NCI-H2196 treated with DMSO at 0.1 percent for 48 hours (cell line): ENCODE results near the gene ASIC1.

ENCODE experiments used
- DNase-seq: peaks from one replicate; lab custom pipeline; 2025; ENCODE audit not compliant: unreplicated experiment; lab: John Stamatoyannopoulos, UW

The ASIC1 gene

GRCh38 chr12:50060120-50060468 is 2.7 kb downstream of the ASIC1 start:
- DNase-seq, result no peak

GRCh38 chr12:50061171-50061570 is 3.8 kb downstream of the ASIC1 start:
- no peak for DNase-seq

- no peak for DNase-seq
Measured at GRCh38 chr12:50061946-50062686, 4.7 kb downstream of the ASIC1 start.

GRCh38 chr12:50062728-50063460 is 5.5 kb downstream of the ASIC1 start:
- DNase-seq, result peak; percentile 4

GRCh38 chr12:50065726-50066310 is 8.4 kb downstream of the ASIC1 start:
- DNase-seq, result no peak

- DNase-seq, result peak; percentile 16
Measured at GRCh38 chr12:50066402-50066801, 9.0 kb downstream of the ASIC1 start.

- no peak for DNase-seq
Measured at GRCh38 chr12:50069069-50069468, 11.7 kb downstream of the ASIC1 start.

GRCh38 chr12:50069539-50069938 is 12.1 kb downstream of the ASIC1 start:
- no peak for DNase-seq

- peak; percentile 45 for DNase-seq
Measured at GRCh38 chr12:50070314-50071060, 13.1 kb downstream of the ASIC1 start.

- no peak for DNase-seq
Measured at GRCh38 chr12:50072198-50072907, 15.0 kb downstream of the ASIC1 start.

GRCh38 chr12:50073206-50073605 is 15.8 kb downstream of the ASIC1 start:
- no peak for DNase-seq

GRCh38 chr12:50073712-50074111 is 16.3 kb downstream of the ASIC1 start:
- DNase-seq, result no peak

- DNase-seq, result peak; percentile 78
Measured at GRCh38 chr12:50074936-50075807, 17.8 kb downstream of the ASIC1 start.

GRCh38 chr12:50075808-50076170 is 18.4 kb downstream of the ASIC1 start:
- DNase-seq, result no peak

GRCh38 chr12:50077099-50077498 is 19.7 kb downstream of the ASIC1 start:
- DNase-seq, result no peak

- no peak for DNase-seq
Measured at GRCh38 chr12:50078281-50078680, 20.9 kb downstream of the ASIC1 start.

GRCh38 chr12:50079771-50080170 is 22.4 kb downstream of the ASIC1 start:
- DNase-seq, result peak; percentile 10

- DNase-seq, result no peak
Measured at GRCh38 chr12:50081096-50081808, 23.9 kb downstream of the ASIC1 start.

GRCh38 chr12:50082644-50083043 is 25.2 kb downstream of the ASIC1 start:
- DNase-seq, result no peak
